ENCODE results near the gene ANTXR2.

Gene ANTXR2

GRCh38 chr4:80069837-80070731 is 2.9 kb downstream of the ANTXR2 start:
- FAIRE-seq (no peak), DNase-seq (ENCODE audit: low spot score) (no peak)

GRCh38 chr4:80069108-80069836 is 3.8 kb downstream of the ANTXR2 start:
- no peak for DNase-seq (ENCODE audit: low spot score)
- no peak for FAIRE-seq

GRCh38 chr4:80065601-80066000 is 7.4 kb downstream of the ANTXR2 start:
- no peak for FAIRE-seq
- DNase-seq (ENCODE audit: low spot score), result no peak

- DNase-seq (ENCODE audit: low spot score) (no peak), FAIRE-seq (no peak)
Measured at GRCh38 chr4:80062527-80062926, 10.5 kb downstream of the ANTXR2 start.

GRCh38 chr4:80060804-80061203 is 12.2 kb downstream of the ANTXR2 start:
- DNase-seq (ENCODE audit: low spot score) (no peak), FAIRE-seq (no peak)

- FAIRE-seq, result no peak
- DNase-seq (ENCODE audit: low spot score), result no peak
Measured at GRCh38 chr4:80058740-80059139, 14.3 kb downstream of the ANTXR2 start.

- FAIRE-seq, result no peak
- DNase-seq (ENCODE audit: low spot score), result no peak
Measured at GRCh38 chr4:80054375-80054774, 18.7 kb downstream of the ANTXR2 start.

GRCh38 chr4:80053140-80053910 is 19.7 kb downstream of the ANTXR2 start:
- DNase-seq (ENCODE audit: low spot score), result no peak

GRCh38 chr4:80049813-80050534 is 23.1 kb downstream of the ANTXR2 start:
- DNase-seq (ENCODE audit: low spot score) (no peak), FAIRE-seq (no peak)

More at GRCh38 chr4:80053140-80053910, 19.7 kb downstream of the ANTXR2 start:
- no peak for FAIRE-seq

- no peak for DNase-seq (ENCODE audit: low spot score)
- FAIRE-seq, result no peak
Measured at GRCh38 chr4:80049402-80049801, 23.6 kb downstream of the ANTXR2 start.

GRCh38 chr4:80045786-80046185 is 27.2 kb downstream of the ANTXR2 start:
- no peak for FAIRE-seq
- no peak for DNase-seq (ENCODE audit: low spot score)

- DNase-seq (ENCODE audit: low spot score) (no peak), FAIRE-seq (no peak)
Measured at GRCh38 chr4:80043541-80043940, 29.5 kb downstream of the ANTXR2 start.

GRCh38 chr4:80042821-80043220 is 30.2 kb downstream of the ANTXR2 start:
- FAIRE-seq, result no peak

GRCh38 chr4:80037864-80038263 is 35.2 kb downstream of the ANTXR2 start:
- DNase-seq (ENCODE audit: low spot score) (no peak), FAIRE-seq (no peak)

More at GRCh38 chr4:80042821-80043220, 30.2 kb downstream of the ANTXR2 start:
- no peak for DNase-seq (ENCODE audit: low spot score)

GRCh38 chr4:80036949-80037685 is 35.9 kb downstream of the ANTXR2 start:
- FAIRE-seq (no peak), DNase-seq (ENCODE audit: low spot score) (no peak)

GRCh38 chr4:80036306-80036705 is 36.7 kb downstream of the ANTXR2 start:
- DNase-seq (ENCODE audit: low spot score) (no peak), FAIRE-seq (no peak)

- no peak for FAIRE-seq
- no peak for DNase-seq (ENCODE audit: low spot score)
Measured at GRCh38 chr4:80035336-80035735, 37.7 kb downstream of the ANTXR2 start.

GRCh38 chr4:80033581-80033980 is 39.4 kb downstream of the ANTXR2 start:
- FAIRE-seq, result no peak

GRCh38 chr4:80029364-80029763 is 43.7 kb downstream of the ANTXR2 start:
- FAIRE-seq (no peak), DNase-seq (ENCODE audit: low spot score) (no peak)

More at GRCh38 chr4:80033581-80033980, 39.4 kb downstream of the ANTXR2 start:
- DNase-seq (ENCODE audit: low spot score), result no peak

- FAIRE-seq, result no peak
Measured at GRCh38 chr4:80027611-80028010, 45.4 kb downstream of the ANTXR2 start.

More at GRCh38 chr4:80027611-80028010, 45.4 kb downstream of the ANTXR2 start:
- no peak for DNase-seq (ENCODE audit: low spot score)
